Measurements from ENCODE around the gene D2HGDH. TPM values are rescaled to one million over a fixed set of nuclear protein-coding genes. Genes with fewer than 3 reads are reported as not detected.

D2HGDH gene
- total RNA-seq, 1 donor from 2014 or later = 21.1 TPM

GRCh38 chr2:241769819-241770184, 35.4 kb downstream of the D2HGDH start:
- Histone ChIP-seq H3K4me1 (peaks cover 19% of the 10 kb centered on the region), H3K27ac (no peak overlapping the region), H3K9me3 (no peaks in the 10 kb centered on the region), H3K4me3 (no peak overlapping the region), H3K27me3 (no peaks in the 10 kb centered on the region), H3K36me3 (peaks cover 0 to 5% of the 10 kb centered on the region in 2 donors)
- no peak for DNase-seq (ENCODE audit: extremely low spot score in 2 of 2)
- intact Hi-C loops (cut with DNase I) = no loop called here
- TF ChIP-seq POLR2A (IDR thresholded peaks at IDR 0.05) (no peak), CTCF (IDR thresholded peaks at IDR 0.05) (no peak), POLR2AphosphoS5 (IDR thresholded peaks at IDR 0.05; ENCODE audit: insufficient read depth in 1 of 2, low read depth in 1 of 2) (no peak)

GRCh38 chr2:241770185-241770935, 35.9 kb downstream of the D2HGDH start:
- Histone ChIP-seq H3K27ac (peak overlapping the region; percentile 24), H3K27me3 (no peaks in the 10 kb centered on the region), H3K4me3 (no peak overlapping the region), H3K4me1 (peaks cover 19% of the 10 kb centered on the region), H3K36me3 (peaks cover 0 to 5% of the 10 kb centered on the region in 2 donors), H3K9me3 (no peaks in the 10 kb centered on the region)
- TF ChIP-seq CTCF (IDR thresholded peaks at IDR 0.05) = no peak
- no peak for TF ChIP-seq POLR2AphosphoS5 (IDR thresholded peaks at IDR 0.05; ENCODE audit: insufficient read depth in 1 of 2, low read depth in 1 of 2)
- TF ChIP-seq POLR2A (IDR thresholded peaks at IDR 0.05) = no peak
- intact Hi-C loops (cut with DNase I) = no loop called here
- peak; percentile 79 to 85 for DNase-seq (ENCODE audit: extremely low spot score in 2 of 2)

GRCh38 chr2:241770936-241771285, 36.5 kb downstream of the D2HGDH start:
- H3K4me3 ChIP-seq = no peak overlapping the region
- peaks cover 19% of the 10 kb centered on the region for H3K4me1 ChIP-seq
- H3K36me3 ChIP-seq = peaks cover 0 to 5% of the 10 kb centered on the region in 2 donors
- intact Hi-C loops (cut with DNase I) = no loop called here
- no peaks in the 10 kb centered on the region for H3K9me3 ChIP-seq
- DNase-seq (ENCODE audit: extremely low spot score in 2 of 2) = peak; percentile 40 to 80
- no peaks in the 10 kb centered on the region for H3K27me3 ChIP-seq
- TF ChIP-seq POLR2A (IDR thresholded peaks at IDR 0.05) = no peak
- H3K27ac ChIP-seq = peak overlapping the region; percentile 24

- TF ChIP-seq POLR2AphosphoS5 (IDR thresholded peaks at IDR 0.05; ENCODE audit: insufficient read depth in 1 of 2, low read depth in 1 of 2) = peak in 1 of 2 donors; percentile 69
- no peak for TF ChIP-seq POLR2A (IDR thresholded peaks at IDR 0.05)
- H3K4me1 ChIP-seq = peaks cover 19% of the 10 kb centered on the region
- peak; percentile 89 to 92 for DNase-seq (ENCODE audit: extremely low spot score in 2 of 2)
- no peaks in the 10 kb centered on the region for H3K9me3 ChIP-seq
- intact Hi-C loops (cut with DNase I) = no loop called here
- H3K27me3 ChIP-seq = no peaks in the 10 kb centered on the region
- peaks cover 0 to 5% of the 10 kb centered on the region in 2 donors for H3K36me3 ChIP-seq
- no peak overlapping the region for H3K4me3 ChIP-seq
- peak overlapping the region; percentile 55 for H3K27ac ChIP-seq
Observed at GRCh38 chr2:241771286-241772062, 37.0 kb downstream of the D2HGDH start.

- Histone ChIP-seq H3K9me3 (no peaks in the 10 kb centered on the region), H3K4me3 (no peak overlapping the region), H3K4me1 (peaks cover 19% of the 10 kb centered on the region), H3K27me3 (no peaks in the 10 kb centered on the region), H3K27ac (peak overlapping the region; percentile 55), H3K36me3 (peaks cover 0 to 5% of the 10 kb centered on the region in 2 donors)
- no peak for DNase-seq (ENCODE audit: extremely low spot score in 2 of 2)
- intact Hi-C loops (cut with DNase I) = no loop called here
- no peak for TF ChIP-seq POLR2AphosphoS5 (IDR thresholded peaks at IDR 0.05; ENCODE audit: insufficient read depth in 1 of 2, low read depth in 1 of 2)
- TF ChIP-seq POLR2A (IDR thresholded peaks at IDR 0.05) = no peak
- no peak for TF ChIP-seq CTCF (IDR thresholded peaks at IDR 0.05)
Observed at GRCh38 chr2:241772063-241772499, 37.7 kb downstream of the D2HGDH start.

Measured in vagina (tissue), 2 donors.